ENCODE data around the gene RAPGEFL1. TPM values are rescaled to one million over a fixed set of nuclear protein-coding genes. Genes with fewer than 3 reads are reported as not detected.

RAPGEFL1 gene
- total and polyA plus RNA-seq, 10 of the 15 experiments (the other 5 are each of a cell fraction or from before 2014, with no cell fraction given): 0.13 to 3.2 (median 1.5) TPM

- TF ChIP-seq, protein P1, sequence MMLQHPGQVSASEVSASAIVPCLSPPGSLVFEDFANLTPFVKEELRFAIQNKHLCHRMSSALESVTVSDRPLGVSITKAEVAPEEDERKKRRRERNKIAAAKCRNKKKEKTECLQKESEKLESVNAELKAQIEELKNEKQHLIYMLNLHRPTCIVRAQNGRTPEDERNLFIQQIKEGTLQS (IDR thresholded peaks at IDR 0.05; ENCODE audit: borderline replicate concordance, extremely low read depth, low read depth, low read length): no peak
- TF ChIP-seq PRDM15 (CRISPR knock-in tag; IDR thresholded peaks at IDR 0.05): no peak
- TF ChIP-seq EZH2 (IDR thresholded peaks at IDR 0.05; ENCODE audit: borderline replicate concordance, control insufficient read depth, low read depth, low read length): no peak
- 0 out of 2 replicates have a peak, but pooled peaks have one; percentile 14 for TF ChIP-seq NBN (IDR thresholded peaks at IDR 0.05)
- TF ChIP-seq SIX5 (IDR thresholded peaks at IDR 0.05; ENCODE audit: low read depth, low read length, severe bottlenecking): no peak
- TF ChIP-seq JUNB (IDR thresholded peaks at IDR 0.05): no peak
- no peak for TF ChIP-seq POLR2AphosphoS5 (IDR thresholded peaks at IDR 0.05; ENCODE audit: low read length)
- TF ChIP-seq ESRRA (IDR thresholded peaks at IDR 0.05; ENCODE audit: low read length): no peak
- no peak for TF ChIP-seq CREB1 (IDR thresholded peaks at IDR 0.05; ENCODE audit: low read depth)
- TF ChIP-seq EED (IDR thresholded peaks at IDR 0.05; ENCODE audit: low read depth): no peak
- no peak for TF ChIP-seq SUZ12 (IDR thresholded peaks at IDR 0.05; ENCODE audit: unreplicated experiment)
- TF ChIP-seq ZNF622 (IDR thresholded peaks at IDR 0.05): no peak
- TF ChIP-seq CTCF (IDR thresholded peaks at IDR 0.05 in 2 of 3, conservative IDR thresholded peaks at IDR 0.05 in 1 of 3; ENCODE audit: control insufficient read depth in 2 of 3, extremely low read depth in 1 of 3, insufficient read depth in 1 of 3, low read depth in 3 of 3, low read length in 3 of 3): peak; percentile 69 to 78 (median 69)
- no peak for TF ChIP-seq MLLT1 (IDR thresholded peaks at IDR 0.05)
- TF ChIP-seq, protein P2, sequence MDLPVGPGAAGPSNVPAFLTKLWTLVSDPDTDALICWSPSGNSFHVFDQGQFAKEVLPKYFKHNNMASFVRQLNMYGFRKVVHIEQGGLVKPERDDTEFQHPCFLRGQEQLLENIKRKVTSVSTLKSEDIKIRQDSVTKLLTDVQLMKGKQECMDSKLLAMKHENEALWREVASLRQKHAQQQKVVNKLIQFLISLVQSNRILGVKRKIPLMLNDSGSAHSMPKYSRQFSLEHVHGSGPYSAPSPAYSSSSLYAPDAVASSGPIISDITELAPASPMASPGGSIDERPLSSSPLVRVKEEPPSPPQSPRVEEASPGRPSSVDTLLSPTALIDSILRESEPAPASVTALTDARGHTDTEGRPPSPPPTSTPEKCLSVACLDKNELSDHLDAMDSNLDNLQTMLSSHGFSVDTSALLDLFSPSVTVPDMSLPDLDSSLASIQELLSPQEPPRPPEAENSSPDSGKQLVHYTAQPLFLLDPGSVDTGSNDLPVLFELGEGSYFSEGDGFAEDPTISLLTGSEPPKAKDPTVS (IDR thresholded peaks at IDR 0.05; ENCODE audit: low read depth, low read length): no peak
- TF ChIP-seq MYC (IDR thresholded peaks at IDR 0.05; ENCODE audit: insufficient read depth, insufficient read length, insufficient replicate concordance, low read length, severe bottlenecking): no peak
- no peak for TF ChIP-seq RELA (IDR thresholded peaks at IDR 0.05; ENCODE audit: borderline replicate concordance, partially characterized antibody)
- TF ChIP-seq MYB (IDR thresholded peaks at IDR 0.05; ENCODE audit: borderline replicate concordance, low read depth, low read length): no peak
- no peak for TF ChIP-seq ZZZ3 (IDR thresholded peaks at IDR 0.05; ENCODE audit: control insufficient read depth, insufficient read length, low read depth)
- TF ChIP-seq PKNOX1 (IDR thresholded peaks at IDR 0.05): peak; percentile 56
These were observed 8.9 kb upstream of the RAPGEFL1 start (continued) for GRCh38 chr17:40168262-40168832.
